8988T (cell line): ENCODE data around the gene POLA1.

ENCODE experiments used
- DNase-seq: peaks from one replicate; pipeline ENCODE4 v3.0.0; 2011

The POLA1 gene

DNA sequence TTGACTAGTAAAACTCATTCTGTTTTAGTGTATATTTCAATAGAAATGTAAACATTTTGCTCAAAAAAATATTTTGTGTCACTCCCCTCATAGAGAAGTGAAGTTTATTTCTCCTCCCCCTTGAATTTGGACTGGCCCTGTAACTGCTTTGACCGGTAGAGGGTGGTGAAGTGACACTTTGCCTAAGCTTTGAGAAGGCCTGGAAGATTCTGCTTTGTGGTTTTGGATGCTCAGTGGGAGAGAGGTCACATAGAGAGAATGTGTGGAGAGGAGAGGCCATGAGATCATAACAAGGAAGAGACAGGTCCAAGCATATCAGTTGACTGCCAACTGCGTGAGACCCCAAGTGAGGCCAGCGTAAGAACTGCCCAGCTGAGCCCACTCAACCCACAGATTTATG is 341.2 kb downstream of the POLA1 start:
- no peak for DNase-seq

GRCh38 chrX:25039036-25039435 is 345.3 kb downstream of the POLA1 start:
- no peak for DNase-seq

GRCh38 chrX:25043192-25043591 is 349.5 kb downstream of the POLA1 start:
- no peak for DNase-seq
